Spleen (tissue), 11 donors: ENCODE results near the gene TRIM2. TPM values are rescaled to one million over a fixed set of nuclear protein-coding genes. Genes with fewer than 3 reads are reported as not detected.

Experiments used
- DNase-seq: peaks from one replicate; pipeline ENCODE4 v3.0.0-alpha.2; 2020
- H3K27ac ChIP-seq, 8 donors: fragments of 200-600 bp; sonication (generic) in 7 of 8; 1 replicate in 4 of 8; 2 replicates in 4 of 8; pipeline versions ENCODE4 v1.5.0 to v1.8.0; 2016 to 2021; ENCODE audit warnings: inconsistent platforms in 4 of 8, mild to moderate bottlenecking in 4 of 8, moderate library complexity in 1 of 8
- H3K27me3 ChIP-seq, 7 donors: fragments of 200-600 bp; sonication (generic) in 6 of 7; replicated peaks in 1 of 7; 1 replicate in 4 of 7; 2 replicates in 3 of 7; pipeline versions ENCODE4 v1.5.0 to v1.8.0; 2016 to 2021; ENCODE audit warnings: inconsistent platforms in 3 of 7, mild to moderate bottlenecking in 1 of 7
- H3K36me3 ChIP-seq, 6 donors: fragments of 200-600 bp; sonication (generic) in 5 of 6; 1 replicate in 4 of 6; 2 replicates in 2 of 6; pipeline versions ENCODE4 v1.5.0 to v1.8.0; 2016 to 2021; ENCODE audit warnings: inconsistent platforms in 2 of 6
- H3K4me1 ChIP-seq, 6 donors: fragments of 200-600 bp; sonication (generic) in 5 of 6; 1 replicate in 3 of 6; 2 replicates in 3 of 6; pipeline versions ENCODE4 v1.5.0 to v1.8.0; 2016 to 2021; ENCODE audit warnings: inconsistent platforms in 3 of 6
- H3K4me3 ChIP-seq, 8 donors: fragments of 200-600 bp; sonication (generic) in 7 of 8; 1 replicate in 4 of 8; 2 replicates in 4 of 8; pipeline versions ENCODE4 v1.5.0 to v1.8.0; 2016 to 2021; ENCODE audit warnings: inconsistent platforms in 4 of 8, mild to moderate bottlenecking in 4 of 8, moderate library complexity in 2 of 8
- H3K9me3 ChIP-seq, 8 donors: fragments of 200-600 bp; sonication (generic) in 7 of 8; 1 replicate in 4 of 8; 2 replicates in 4 of 8; pipeline versions ENCODE4 v1.5.0 to v1.8.0; 2016 to 2021; ENCODE audit warnings: inconsistent platforms in 4 of 8
- CTCF ChIP-seq, 11 experiments: fragments of 200-600 bp in 7 of 11; fragments of 450-650 bp in 4 of 11; sonication (generic) in 4 of 11; IDR thresholded peaks in 8 of 11; conservative IDR thresholded peaks in 3 of 11; 1 replicate in 7 of 11; 2 replicates in 4 of 11; pipeline versions ENCODE4 v1.4.0 to v1.8.0; 2016 to 2021; ENCODE audit warnings: antibody characterized with exemption in 11 of 11, inconsistent platforms in 4 of 11, mild to moderate bottlenecking in 1 of 11
- POLR2A ChIP-seq, 3 donors: fragments of 450-650 bp; IDR thresholded peaks; one replicate each; pipeline ENCODE4 v1.5.1; 2017; ENCODE audit warnings: antibody characterized with exemption in 3 of 3, mild to moderate bottlenecking in 1 of 3
- POLR2AphosphoS5 ChIP-seq, 3 donors: sonication (generic); formaldehyde crosslinking; IDR thresholded peaks; one replicate each; pipeline ENCODE4 v1.5.1; 2017; ENCODE audit warnings: antibody characterized with exemption in 3 of 3
- WGBS, 5 donors: extraction: QIAGEN DNeasy Blood & Tissue Kit in 3 of 5; methylation state at CpG; one replicate each; pipeline versions ENCODE4 v1.1.5 to v1.1.7; 2013 to 2018; 5-methylcytosine and 5-hydroxymethylcytosine counted together
- intact Hi-C: fragments of 100-400 bp; cut with DNase I; formaldehyde crosslinking; loops from one replicate; pipeline ENCODE4 v1.15.0; 2023; ENCODE audit warnings: low total_unique reads
- polyA plus RNA-seq, 3 donors: library from polyadenylated mRNA; stranded (reverse); fragments of 200-250 nt; gene quantifications; one replicate each; pipeline ENCODE4 v1.2.1, GENCODE V29; 2013
- total RNA-seq, 7 donors: library from RNA; depleted of rRNA in 3 of 7; stranded (reverse); fragments of >200 nt in 3 of 7; fragmentation: NEBNext Ultra II Directional in 4 of 7; extraction: Animal tissue kit (Norgen Biotek cat#: 25700) in 4 of 7; gene quantifications; one replicate each; pipeline versions ENCODE4 v1.1.0 to v1.2.1, GENCODE V29; 2016 to 2021
- donor health status: healthy with polysubstance abuse.
- donor health status: DM: no; HTN: no; CAD: no; lungs with moderate emphysema.
- donor health status: DM: no; HTN: no; CAD: no.
- donor health status: Bipolar disorder and iron deficiency.
- donor health status: healthy.
- donor health status: DM: no; HTN: no; CAD: no.
- donor health status: DM: yes; HTN: yes; CAD: no.

The TRIM2 gene
- total and polyA plus RNA-seq, 10 donors, result 3.2 to 77.9 (median 45.3) TPM

DNA sequence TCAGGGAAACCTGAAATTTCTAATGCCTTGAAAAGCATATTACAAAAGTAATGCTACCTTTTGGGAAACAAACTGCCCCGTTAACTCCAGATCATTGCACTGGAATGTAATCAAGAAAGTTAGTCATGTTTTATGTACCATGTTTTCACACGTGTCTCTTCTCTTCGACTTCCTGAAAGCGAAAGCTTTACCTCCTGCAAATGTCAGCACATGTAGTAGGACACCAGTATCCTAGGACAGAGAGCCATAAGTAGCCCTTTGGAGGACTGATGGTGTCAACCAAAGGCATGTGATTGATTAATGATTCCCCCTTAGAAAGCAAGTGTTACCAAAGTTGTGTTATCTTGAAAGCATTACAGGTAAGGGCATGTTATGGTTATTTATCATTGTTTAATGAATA, 131.4 kb downstream of the TRIM2 start:
- no peak for TF ChIP-seq POLR2A (IDR thresholded peaks at IDR 0.05)
- TF ChIP-seq CTCF (IDR thresholded peaks at IDR 0.05 in 8 of 11, conservative IDR thresholded peaks at IDR 0.05 in 3 of 11), result no peak
- no peak for TF ChIP-seq POLR2AphosphoS5 (IDR thresholded peaks at IDR 0.05)
- H3K27me3 ChIP-seq, result no peaks in the 10 kb centered on the region
- intact Hi-C loops, result no loop called here
- 72 to 89% (median 76%) methylated on average over 4 of the region's 4 CpGs for WGBS, 5 donors
- no peak overlapping the region for H3K4me3 ChIP-seq
- H3K9me3 ChIP-seq, result no peaks in the 10 kb centered on the region
- H3K36me3 ChIP-seq, result peaks cover 0 to 5% (median 0%) of the 10 kb centered on the region in 6 donors
- no peak for DNase-seq
- no peak overlapping the region for H3K27ac ChIP-seq
- H3K4me1 ChIP-seq, result peaks cover 0 to 12% (median 2%) of the 10 kb centered on the region in 6 donors

GRCh38 chr4:153337686-153338085, 133.4 kb downstream of the TRIM2 start:
- WGBS, 5 donors, result 66 to 88% (median 76%) methylated on average over 4 of the region's 4 CpGs
- intact Hi-C loops, result no loop called here

DNA sequence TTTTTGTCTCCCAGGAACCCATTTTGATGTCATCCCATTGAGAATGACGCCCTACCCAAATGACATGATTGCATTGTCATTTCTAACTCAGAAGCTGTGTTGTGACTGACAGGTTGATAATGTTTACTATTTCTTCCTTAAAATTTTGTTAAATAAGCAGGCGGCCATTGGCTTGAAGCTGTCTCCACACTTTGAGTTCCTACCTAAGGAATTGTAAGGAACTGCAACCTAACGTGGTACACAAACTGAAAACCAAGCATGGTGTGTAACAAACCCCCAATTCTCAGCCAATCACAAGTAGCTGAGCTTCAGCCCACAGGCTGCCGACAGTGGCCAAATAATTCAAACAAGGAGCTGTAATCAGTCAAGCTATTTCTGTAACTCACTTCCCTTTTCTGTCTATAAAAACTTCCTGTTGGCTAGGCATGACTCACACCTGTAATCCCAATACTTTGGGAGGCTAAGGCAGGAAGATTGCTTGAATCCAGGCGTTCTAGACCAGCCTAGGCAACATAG, 137.4 kb downstream of the TRIM2 start:
- WGBS, 5 donors, result 29 to 37% (median 35%) methylated on average over 5 of the region's 5 CpGs
- DNase-seq, result no peak
- Histone ChIP-seq H3K27me3 (no peaks in the 10 kb centered on the region), H3K27ac (no peak overlapping the region), H3K9me3 (no peaks in the 10 kb centered on the region), H3K4me1 (peaks cover 7 to 50% (median 30%) of the 10 kb centered on the region in 6 donors), H3K36me3 (no peaks in the 10 kb centered on the region), H3K4me3 (no peak overlapping the region)
- TF ChIP-seq POLR2A (IDR thresholded peaks at IDR 0.05), result no peak
- no peak for TF ChIP-seq CTCF (IDR thresholded peaks at IDR 0.05 in 8 of 11, conservative IDR thresholded peaks at IDR 0.05 in 3 of 11)
- TF ChIP-seq POLR2AphosphoS5 (IDR thresholded peaks at IDR 0.05), result no peak
- intact Hi-C loops, result loop anchor here (10.0 kb wide), 1 partner anchor 403 kb away; no protein-coding TSS in a partner anchor

More at GRCh38 chr4:153337686-153338085, 133.4 kb downstream of the TRIM2 start:
- Histone ChIP-seq H3K36me3 (peaks cover 0 to 5% (median 0%) of the 10 kb centered on the region in 6 donors), H3K4me3 (no peak overlapping the region), H3K9me3 (no peaks in the 10 kb centered on the region), H3K27ac (peak overlapping the region in 3 of 8 donors; percentile 1 to 35 (median 8)), H3K27me3 (no peaks in the 10 kb centered on the region), H3K4me1 (peaks cover 0 to 24% (median 11%) of the 10 kb centered on the region in 6 donors)
- no peak for TF ChIP-seq POLR2AphosphoS5 (IDR thresholded peaks at IDR 0.05)
- TF ChIP-seq POLR2A (IDR thresholded peaks at IDR 0.05), result no peak
- no peak for TF ChIP-seq CTCF (IDR thresholded peaks at IDR 0.05 in 8 of 11, conservative IDR thresholded peaks at IDR 0.05 in 3 of 11)
- DNase-seq, result no peak

- Histone ChIP-seq H3K9me3 (no peaks in the 10 kb centered on the region), H3K27me3 (no peaks in the 10 kb centered on the region), H3K27ac (no peak overlapping the region), H3K4me3 (no peak overlapping the region), H3K4me1 (peaks cover 7 to 53% (median 29%) of the 10 kb centered on the region in 6 donors), H3K36me3 (no peaks in the 10 kb centered on the region)
- TF ChIP-seq CTCF (IDR thresholded peaks at IDR 0.05 in 8 of 11, conservative IDR thresholded peaks at IDR 0.05 in 3 of 11) (no peak), POLR2A (IDR thresholded peaks at IDR 0.05) (no peak), POLR2AphosphoS5 (IDR thresholded peaks at IDR 0.05) (no peak)
- 86 to 93% (median 93%) methylated on average over 6 of the region's 6 CpGs for WGBS, 5 donors
- intact Hi-C loops, result loop anchor here (10.0 kb wide), 1 partner anchor 402 kb away; no protein-coding TSS in a partner anchor
- no peak for DNase-seq
Observed at GRCh38 chr4:153342751-153343552, 138.7 kb downstream of the TRIM2 start.
